Duodenal mucosa (tissue), 2 donors: Measurements from ENCODE around the gene EFCC1.
A peak's percentile ranks its signal among the peaks of the same experiment; 100 is the strongest.

Experiments
- H3K27ac ChIP-seq: one replicate; pipeline ENCODE4 v1.7.0; 2013; ENCODE audit warnings: low read depth, low read length
- H3K27me3 ChIP-seq, 2 donors: one replicate each; pipeline ENCODE4 v1.7.0; 2013; ENCODE audit warnings: low read length in 2 of 2, control low read depth in 1 of 2; ENCODE audit not compliant: insufficient read depth in 2 of 2, control insufficient read depth in 1 of 2
- H3K36me3 ChIP-seq, 2 donors: one replicate each; pipeline ENCODE4 v1.7.0; 2013; ENCODE audit warnings: low read length in 2 of 2, control low read depth in 1 of 2; ENCODE audit not compliant: insufficient read depth in 2 of 2, control insufficient read depth in 1 of 2
- H3K4me1 ChIP-seq, 2 donors: one replicate each; pipeline ENCODE4 v1.7.0; 2013; ENCODE audit warnings: low read length in 2 of 2, control low read depth in 1 of 2; ENCODE audit not compliant: insufficient read depth in 2 of 2, control insufficient read depth in 1 of 2
- H3K4me3 ChIP-seq, 2 donors: one replicate each; pipeline ENCODE4 v1.7.0; 2013; ENCODE audit warnings: low read length in 2 of 2, low read depth in 1 of 2
- H3K9ac ChIP-seq, 2 donors: one replicate each; pipeline ENCODE4 v1.7.0; 2013; ENCODE audit warnings: low read length in 2 of 2, low read depth in 1 of 2
- H3K9me3 ChIP-seq, 2 donors: one replicate each; pipeline ENCODE4 v1.7.0; 2013; ENCODE audit warnings: low read length in 2 of 2, control low read depth in 1 of 2; ENCODE audit not compliant: control insufficient read depth in 1 of 2

EFCC1 gene

GRCh38 chr3:129038121-129038855 lies 37.2 kb downstream of the EFCC1 start:
- Histone ChIP-seq H3K36me3 (no peaks in the 10 kb centered on the region), H3K4me3 (no peak overlapping the region), H3K27ac (no peak overlapping the region), H3K4me1 (no peaks in the 10 kb centered on the region), H3K9ac (no peak overlapping the region), H3K9me3 (no peaks in the 10 kb centered on the region), H3K27me3 (peaks cover 0 to 2% of the 10 kb centered on the region in 2 donors)

- Histone ChIP-seq H3K9me3 (no peaks in the 10 kb centered on the region), H3K4me1 (no peaks in the 10 kb centered on the region), H3K27ac (no peak overlapping the region), H3K9ac (no peak overlapping the region), H3K4me3 (no peak overlapping the region), H3K36me3 (no peaks in the 10 kb centered on the region), H3K27me3 (peaks cover 0 to 3% of the 10 kb centered on the region in 2 donors)
These were observed 38.4 kb downstream of the EFCC1 start for GRCh38 chr3:129039271-129040038.

GRCh38 chr3:129040039-129040336 lies 38.9 kb downstream of the EFCC1 start:
- Histone ChIP-seq H3K36me3 (no peaks in the 10 kb centered on the region), H3K4me1 (no peaks in the 10 kb centered on the region), H3K27me3 (peaks cover 0 to 3% of the 10 kb centered on the region in 2 donors), H3K4me3 (no peak overlapping the region), H3K9ac (no peak overlapping the region), H3K9me3 (no peaks in the 10 kb centered on the region), H3K27ac (no peak overlapping the region)

GRCh38 chr3:129040579-129041300 lies 39.6 kb downstream of the EFCC1 start:
- no peak overlapping the region for H3K4me3 ChIP-seq
- H3K4me1 ChIP-seq, result peaks cover 0 to under 1% of the 10 kb centered on the region in 2 donors
- H3K9ac ChIP-seq, result no peak overlapping the region
- no peak overlapping the region for H3K27ac ChIP-seq
- no peaks in the 10 kb centered on the region for H3K9me3 ChIP-seq
- peaks cover 0 to 7% of the 10 kb centered on the region in 2 donors for H3K27me3 ChIP-seq
- no peaks in the 10 kb centered on the region for H3K36me3 ChIP-seq

- H3K9me3 ChIP-seq, result peaks cover 0 to 3% of the 10 kb centered on the region in 2 donors
- no peak overlapping the region for H3K27ac ChIP-seq
- H3K27me3 ChIP-seq, result peaks cover 9 to 11% of the 10 kb centered on the region in 2 donors
- peak overlapping the region; percentile 22 to 61 for H3K4me3 ChIP-seq
- peak overlapping the region in 1 of 2 donors; percentile 38 for H3K9ac ChIP-seq
- no peaks in the 10 kb centered on the region for H3K36me3 ChIP-seq
- peaks cover 0 to 7% of the 10 kb centered on the region in 2 donors for H3K4me1 ChIP-seq
These were observed 44.6 kb downstream of the EFCC1 start for GRCh38 chr3:129045675-129046036.

- Histone ChIP-seq H3K4me3 (peak overlapping the region; percentile 22 to 61), H3K9ac (peak overlapping the region in 1 of 2 donors; percentile 38)
These were observed 45.1 kb downstream of the EFCC1 start for GRCh38 chr3:129046037-129046731.

GRCh38 chr3:129046732-129047552 lies 45.8 kb downstream of the EFCC1 start:
- peaks cover 5 to 11% of the 10 kb centered on the region in 2 donors for H3K4me1 ChIP-seq
- H3K9ac ChIP-seq, result no peak overlapping the region
- no peaks in the 10 kb centered on the region for H3K36me3 ChIP-seq
- H3K4me3 ChIP-seq, result no peak overlapping the region
- H3K27ac ChIP-seq, result no peak overlapping the region
- H3K9me3 ChIP-seq, result peaks cover 0 to 3% of the 10 kb centered on the region in 2 donors
- H3K27me3 ChIP-seq, result peaks cover 9 to 11% of the 10 kb centered on the region in 2 donors

More at GRCh38 chr3:129046037-129046731, 45.1 kb downstream of the EFCC1 start:
- Histone ChIP-seq H3K9me3 (peaks cover 0 to 3% of the 10 kb centered on the region in 2 donors), H3K36me3 (no peaks in the 10 kb centered on the region), H3K27ac (no peak overlapping the region), H3K4me1 (peaks cover 0 to 7% of the 10 kb centered on the region in 2 donors), H3K27me3 (peaks cover 9 to 11% of the 10 kb centered on the region in 2 donors)

- no peaks in the 10 kb centered on the region for H3K36me3 ChIP-seq
- H3K4me3 ChIP-seq, result no peak overlapping the region
- H3K9ac ChIP-seq, result no peak overlapping the region
- H3K4me1 ChIP-seq, result peaks cover 6 to 16% of the 10 kb centered on the region in 2 donors
- H3K9me3 ChIP-seq, result peaks cover 0 to 3% of the 10 kb centered on the region in 2 donors
- no peak overlapping the region for H3K27ac ChIP-seq
- H3K27me3 ChIP-seq, result peaks cover 9 to 11% of the 10 kb centered on the region in 2 donors
These were observed 46.4 kb downstream of the EFCC1 start for GRCh38 chr3:129047553-129047839.

GRCh38 chr3:129050556-129051295 lies 49.6 kb downstream of the EFCC1 start:
- no peak overlapping the region for H3K9ac ChIP-seq

More at GRCh38 chr3:129050556-129051295, 49.6 kb downstream of the EFCC1 start:
- Histone ChIP-seq H3K36me3 (no peaks in the 10 kb centered on the region), H3K4me3 (no peak overlapping the region), H3K9me3 (peaks cover 0 to 3% of the 10 kb centered on the region in 2 donors), H3K4me1 (peaks cover 14 to 24% of the 10 kb centered on the region in 2 donors), H3K27ac (no peak overlapping the region), H3K27me3 (peaks cover 5 to 9% of the 10 kb centered on the region in 2 donors)
